ENCODE results near the gene COQ9.

- TF ChIP-seq CTCF (IDR thresholded peaks at IDR 0.05) (no peak), POLR2A (IDR thresholded peaks at IDR 0.05) (no peak)
Measured at GRCh38 chr16:57479205-57479975, 32.1 kb downstream of the COQ9 start.
